NCI-H187 (cell line): Measurements from ENCODE around the gene EVA1A.
"Not testable (repeated sequence)": the region's sequence is repeated elsewhere in the genome, so short reads cannot be mapped to it uniquely, and the experiment has no call there.

Experiments used
- DNase-seq, 2 experiments: peaks; one replicate each; lab custom pipeline; 2025; lab: John Stamatoyannopoulos, UW

EVA1A gene

DNA sequence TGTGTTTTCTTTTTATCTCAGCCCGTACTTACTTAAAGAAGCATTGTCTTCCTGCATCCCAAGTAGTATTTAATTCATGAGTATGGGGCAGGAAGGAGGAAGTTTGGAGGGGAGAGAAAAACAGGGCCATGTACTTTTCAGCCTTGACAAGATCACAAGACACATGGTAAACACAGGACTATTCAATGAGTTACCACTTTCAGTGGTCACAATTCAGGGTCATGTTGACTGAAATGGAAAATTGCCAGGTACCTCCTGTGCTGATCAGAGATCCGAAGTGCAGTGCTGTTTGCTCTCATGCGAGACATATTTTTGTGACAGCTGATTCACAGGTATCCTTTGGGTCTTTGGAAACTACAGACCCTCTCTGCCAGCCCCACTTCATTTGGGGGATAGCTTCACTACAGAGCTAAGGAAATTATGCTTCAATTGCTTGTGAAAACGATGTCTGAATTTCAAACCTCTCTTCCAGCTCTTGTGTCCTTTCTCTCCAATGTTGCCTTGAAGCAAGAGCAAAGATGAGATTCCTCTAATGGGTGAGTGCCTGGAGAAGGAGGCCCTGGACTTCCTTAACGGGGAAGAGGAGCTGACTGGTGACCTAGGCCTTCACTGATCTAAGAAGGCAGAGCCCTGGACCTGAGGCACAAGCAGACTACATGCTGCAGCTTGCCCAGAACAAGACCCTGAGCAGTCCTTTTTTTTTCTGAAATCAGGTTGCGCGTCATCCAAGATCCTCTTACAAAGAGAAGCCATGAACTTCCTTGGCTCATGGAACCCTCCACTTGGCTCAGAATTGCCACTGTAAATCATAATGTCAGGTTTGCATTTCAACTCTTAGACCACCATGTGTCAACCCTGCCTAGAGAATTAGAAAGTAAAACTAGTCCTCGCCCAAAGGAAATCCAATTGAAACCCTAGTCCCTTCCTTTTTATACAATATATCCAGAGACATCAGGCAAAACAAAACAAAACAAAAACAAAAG lies 44.1 kb downstream of the EVA1A start:
- no peak for DNase-seq

DNA sequence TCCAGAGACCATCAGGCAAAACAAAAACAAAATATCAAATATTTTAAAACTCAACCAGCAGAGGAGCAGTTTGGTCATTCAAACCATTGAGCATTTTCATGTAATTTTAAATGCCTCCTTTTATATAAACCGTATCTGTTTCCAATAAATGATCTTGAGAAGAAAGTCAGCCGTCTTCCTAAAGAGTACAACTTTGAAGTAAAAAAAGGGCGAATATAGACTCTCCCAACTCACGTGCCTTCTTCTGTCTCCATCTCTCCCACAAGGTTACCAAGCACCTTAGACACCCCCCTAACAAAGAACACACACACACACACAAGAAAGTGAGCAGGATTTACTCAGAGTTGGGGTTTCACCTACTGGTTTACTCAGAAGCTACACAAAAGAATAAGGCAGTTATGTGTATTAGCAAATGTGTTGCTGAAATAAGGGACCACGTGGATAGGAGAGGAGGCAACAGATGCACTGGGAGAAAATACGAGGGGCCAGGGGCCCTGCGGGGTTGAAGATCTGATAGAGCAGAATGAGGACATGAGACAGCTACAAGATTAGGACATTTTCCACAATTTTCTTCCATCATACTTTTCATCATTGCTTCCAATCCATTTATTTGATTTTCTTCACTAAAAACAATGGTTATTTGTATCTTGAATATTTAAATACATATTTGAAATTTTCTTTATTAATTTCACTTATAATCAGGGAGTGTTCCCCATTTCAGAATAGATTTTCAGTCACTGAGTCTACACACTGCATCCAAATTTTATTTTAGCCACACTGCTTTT lies 45.0 kb downstream of the EVA1A start:
- no peak for DNase-seq

DNA sequence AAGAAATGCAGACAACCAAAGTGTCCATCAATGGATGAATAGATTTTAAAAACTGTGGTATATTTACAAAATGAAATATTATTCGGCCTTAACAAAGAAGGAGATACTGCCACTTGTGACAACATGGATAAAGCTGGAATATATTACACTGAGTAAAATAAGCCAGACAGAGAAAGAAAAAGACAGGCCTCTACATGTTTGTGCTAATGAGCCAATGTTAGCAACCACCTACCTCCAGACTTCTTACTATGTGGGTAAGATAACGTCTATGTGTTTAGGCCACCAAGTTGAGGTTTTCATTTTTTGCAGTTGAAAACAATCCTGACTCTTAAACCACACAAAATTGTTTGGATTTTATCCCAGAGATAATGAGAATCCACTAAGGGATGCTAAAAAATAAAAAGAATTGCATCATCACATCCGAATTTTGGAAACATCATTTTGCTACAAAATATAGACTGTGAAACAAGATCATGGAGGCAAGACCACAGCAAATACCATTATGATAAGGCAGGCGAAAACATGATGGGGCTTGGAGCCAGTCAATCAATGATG lies 47.0 kb downstream of the EVA1A start:
- no peak for DNase-seq

DNA sequence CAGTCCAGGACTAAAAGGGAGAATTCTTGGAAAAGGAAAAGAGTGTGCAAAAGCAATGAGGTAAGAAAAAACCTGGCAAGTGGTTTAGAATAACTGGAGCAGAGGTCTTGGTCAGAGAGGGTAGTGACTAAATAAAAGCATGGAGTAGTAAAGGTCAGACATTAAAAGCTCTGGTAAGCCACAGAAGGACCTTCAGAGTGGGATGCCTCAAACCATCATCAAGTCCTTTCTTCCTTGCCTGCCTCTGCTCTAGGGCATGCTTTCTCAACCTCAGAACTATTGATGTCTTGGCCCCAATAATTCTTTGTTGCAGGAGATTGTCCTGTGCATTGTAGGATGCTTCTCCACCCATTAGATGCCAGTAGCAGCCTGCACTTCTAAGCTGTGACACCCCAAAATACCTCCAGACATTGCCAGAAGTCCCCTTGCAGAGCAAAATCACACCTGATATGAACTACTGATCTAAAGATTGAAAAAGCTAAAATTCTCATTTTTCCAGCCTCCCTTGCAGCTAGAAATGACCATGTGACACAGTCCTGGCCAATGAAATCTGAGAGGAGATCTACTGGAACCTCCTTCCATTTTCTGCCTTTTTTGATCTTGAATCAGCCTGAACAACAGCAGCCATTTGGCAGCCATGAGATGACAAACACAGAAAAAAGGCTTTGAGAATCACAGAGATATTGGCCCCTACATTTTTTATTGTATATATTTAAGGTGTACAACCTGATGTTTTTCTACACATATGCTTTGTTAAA lies 48.1 kb downstream of the EVA1A start:
- DNase-seq, result no peak

DNA sequence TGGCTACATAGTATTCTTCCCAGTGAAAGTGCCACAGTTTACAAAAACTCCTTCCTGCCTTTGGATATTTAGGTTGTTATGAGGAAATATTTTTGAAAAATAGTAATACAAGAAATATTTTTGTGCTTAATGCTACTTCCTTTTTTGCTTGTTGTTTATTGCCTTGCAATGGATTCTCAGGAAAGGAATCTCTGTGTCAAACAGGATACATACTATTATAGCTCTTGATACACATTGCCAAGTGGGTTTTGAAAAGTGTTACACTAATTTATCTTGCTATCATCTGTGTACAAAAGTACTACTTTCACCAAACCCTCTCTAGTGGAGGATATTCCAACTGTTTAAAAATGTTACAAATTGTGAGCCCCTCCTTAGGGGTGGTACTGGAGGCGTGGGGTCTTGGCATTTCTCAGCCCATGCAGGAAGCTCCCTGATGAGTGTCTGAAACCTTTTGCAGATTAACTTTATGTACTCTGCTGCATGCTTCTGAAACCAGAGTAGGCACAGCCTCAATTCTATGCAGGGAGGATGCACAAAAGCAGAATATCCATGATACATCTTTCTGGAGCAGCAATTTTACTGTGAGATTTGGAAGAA lies 54.5 kb downstream of the EVA1A start:
- DNase-seq, result no peak

DNA sequence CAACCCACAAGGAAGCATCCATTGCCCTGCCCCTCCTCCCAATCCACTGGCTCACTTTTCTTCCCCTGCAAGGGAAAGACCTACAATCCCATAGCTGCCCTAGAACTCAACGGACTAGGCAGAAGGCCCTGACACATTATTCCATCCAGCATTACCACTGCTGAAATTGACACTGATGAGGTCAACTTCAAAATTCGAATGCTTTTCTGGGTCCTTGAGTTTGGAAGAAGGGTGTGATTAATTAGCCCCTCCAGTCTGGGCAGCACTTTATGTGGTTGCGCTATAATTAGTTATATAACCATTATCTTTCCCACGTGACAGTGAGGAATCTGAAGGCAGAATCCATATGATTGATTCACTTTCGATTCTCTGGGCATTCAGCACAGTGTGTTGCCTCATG lies 55.7 kb downstream of the EVA1A start:
- DNase-seq, result no peak

DNA sequence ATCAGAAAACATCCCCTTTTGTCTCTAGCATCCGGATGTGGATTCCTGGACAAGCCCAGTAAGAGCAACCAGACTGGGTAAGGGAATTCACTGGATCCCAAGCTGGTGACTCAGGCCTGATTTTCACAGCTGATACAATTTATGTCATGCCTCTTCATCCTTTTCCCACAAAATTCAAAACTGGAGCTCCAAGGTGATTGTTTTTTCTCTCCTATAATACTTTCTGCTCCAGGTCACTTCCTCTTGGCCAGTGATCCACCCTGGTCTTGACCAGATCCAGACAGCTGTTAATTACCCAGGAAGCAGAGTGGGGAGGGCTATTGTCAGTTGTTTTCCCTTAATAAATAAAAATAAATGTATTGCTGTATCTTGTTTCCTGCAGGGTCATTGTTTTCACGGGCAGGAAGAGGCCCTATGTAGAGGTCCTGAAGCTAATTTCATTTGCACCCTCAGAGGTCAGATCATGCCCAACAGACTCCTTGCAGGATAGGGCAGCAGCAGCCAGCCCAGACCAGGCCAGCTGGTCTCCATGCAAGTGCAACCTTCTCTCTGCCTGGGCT lies 57.6 kb downstream of the EVA1A start:
- DNase-seq, result no peak

DNA sequence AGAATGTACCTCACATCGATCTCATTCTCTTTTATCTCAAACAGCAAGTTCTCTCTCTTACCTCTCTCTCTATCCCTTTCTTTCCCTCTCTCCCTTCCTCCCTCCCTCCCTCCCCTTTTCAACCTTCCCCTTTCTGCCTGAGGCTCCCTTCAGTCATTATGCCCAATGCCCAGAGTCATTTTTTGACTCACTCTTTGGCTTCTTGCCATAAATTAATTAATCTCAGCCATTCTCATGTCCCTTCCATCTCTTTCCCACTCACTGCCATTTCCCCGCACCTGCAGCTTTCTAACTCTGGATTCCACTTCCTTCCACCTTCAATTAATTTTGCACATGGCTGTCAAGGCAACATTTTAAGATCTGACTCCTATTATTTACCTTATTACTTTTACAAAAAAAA lies 60.1 kb downstream of the EVA1A start:
- no peak for DNase-seq

DNA sequence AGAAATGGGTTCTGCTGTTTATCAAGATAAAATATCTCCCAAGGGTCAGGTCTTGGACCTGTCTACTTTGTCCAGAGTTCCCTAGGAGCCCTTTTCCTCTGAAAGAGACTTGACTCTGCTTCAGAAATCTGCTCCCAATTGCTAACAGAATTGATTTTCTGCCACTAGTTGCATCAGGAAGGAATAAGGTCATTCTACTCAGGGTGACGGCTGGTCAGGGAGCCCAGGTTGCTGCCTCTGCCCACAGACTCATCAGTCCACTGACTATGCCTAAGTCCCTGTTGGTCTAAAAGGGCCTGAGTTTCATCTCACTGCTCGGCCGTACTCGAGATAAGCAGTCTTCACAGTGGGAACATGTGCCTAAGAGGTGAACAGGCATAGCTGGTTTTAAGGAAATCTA lies 61.2 kb downstream of the EVA1A start:
- no peak for DNase-seq

DNA sequence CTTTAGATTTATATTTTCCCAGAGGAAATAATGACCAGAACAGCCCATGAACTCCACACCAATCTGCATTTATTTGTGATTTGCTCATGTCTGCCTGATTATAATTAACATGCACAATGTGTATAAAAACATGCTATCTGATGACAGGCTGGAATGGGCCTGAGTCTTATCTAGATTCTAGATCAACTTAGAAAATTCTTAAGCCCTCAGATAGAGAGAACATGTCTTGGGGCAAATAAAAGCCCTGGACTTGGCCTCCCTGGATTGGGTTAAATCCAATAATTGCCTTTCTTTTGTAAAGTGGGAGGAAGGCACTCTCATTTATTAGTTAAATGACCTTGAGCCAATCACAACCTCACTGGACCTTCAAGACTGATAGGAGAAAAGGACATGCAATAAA lies 61.8 kb downstream of the EVA1A start:
- DNase-seq, result no peak

DNA sequence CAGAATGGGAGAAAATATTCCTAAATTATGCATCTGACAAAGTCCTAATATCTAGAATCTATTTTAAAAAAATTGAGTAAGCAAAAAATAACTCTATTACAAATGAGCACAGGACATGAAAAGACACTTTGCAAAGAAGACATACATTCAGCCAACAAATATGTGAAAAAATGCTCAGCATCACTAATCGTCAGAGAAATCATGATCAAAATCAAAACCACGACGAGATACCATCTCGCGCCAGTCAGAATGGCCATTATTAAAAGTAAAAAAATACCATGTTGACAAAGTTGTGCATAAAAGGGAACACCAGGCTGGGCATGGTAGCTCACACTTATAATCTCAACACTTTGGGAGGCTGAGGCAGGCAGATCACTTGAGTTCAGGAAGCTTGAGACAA lies 63.5 kb downstream of the EVA1A start:
- DNase-seq, result no peak

DNA sequence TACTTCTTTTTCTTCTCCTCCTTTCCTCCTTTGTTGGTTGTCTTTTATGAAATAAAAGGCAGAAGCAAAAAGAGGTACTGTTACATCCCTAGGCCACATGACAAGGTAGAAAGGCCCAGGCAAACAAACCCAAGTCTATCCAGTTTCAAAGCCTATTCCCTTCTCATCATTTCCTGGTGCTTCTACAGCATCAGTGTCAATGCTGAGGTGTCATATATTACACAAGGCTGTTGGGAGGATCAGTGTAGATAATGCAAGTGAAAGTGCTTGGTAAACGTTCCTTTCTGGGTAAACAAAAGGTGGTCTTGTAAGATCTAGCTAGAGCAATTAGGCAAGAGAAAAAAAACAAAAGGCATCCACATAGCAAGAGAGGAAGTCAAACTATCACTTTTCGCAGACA lies 64.9 kb downstream of the EVA1A start:
- no peak for DNase-seq

DNA sequence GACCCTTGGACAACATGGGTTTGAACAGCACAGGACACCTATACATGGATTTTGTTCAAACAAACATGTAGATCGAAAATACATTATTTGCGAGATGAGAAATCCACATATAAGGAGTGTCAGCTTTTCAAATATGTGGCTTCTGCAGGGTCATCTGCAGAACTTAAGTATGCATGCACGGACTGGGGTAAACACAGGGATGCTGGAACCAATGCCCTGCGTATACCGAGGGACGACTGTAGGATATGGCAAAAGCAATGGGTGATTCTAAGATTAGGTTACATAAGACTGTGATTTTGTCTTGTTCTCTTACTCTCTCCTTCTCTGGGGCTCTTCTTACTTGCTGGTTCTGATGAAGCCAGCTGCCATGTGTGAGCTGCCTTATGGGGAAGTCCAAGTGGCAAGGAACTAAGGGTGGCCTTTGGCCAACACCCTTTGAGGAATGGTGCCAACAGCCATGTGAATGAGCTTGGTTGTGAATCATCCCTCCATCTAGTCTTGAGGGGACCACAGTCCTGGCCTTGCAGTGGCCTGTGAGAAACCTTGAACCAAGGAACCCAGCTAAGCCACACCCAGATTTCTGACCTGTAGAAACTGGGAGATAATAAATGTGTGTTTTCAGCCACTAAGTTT lies 66.5 kb downstream of the EVA1A start:
- DNase-seq, result no peak

DNA sequence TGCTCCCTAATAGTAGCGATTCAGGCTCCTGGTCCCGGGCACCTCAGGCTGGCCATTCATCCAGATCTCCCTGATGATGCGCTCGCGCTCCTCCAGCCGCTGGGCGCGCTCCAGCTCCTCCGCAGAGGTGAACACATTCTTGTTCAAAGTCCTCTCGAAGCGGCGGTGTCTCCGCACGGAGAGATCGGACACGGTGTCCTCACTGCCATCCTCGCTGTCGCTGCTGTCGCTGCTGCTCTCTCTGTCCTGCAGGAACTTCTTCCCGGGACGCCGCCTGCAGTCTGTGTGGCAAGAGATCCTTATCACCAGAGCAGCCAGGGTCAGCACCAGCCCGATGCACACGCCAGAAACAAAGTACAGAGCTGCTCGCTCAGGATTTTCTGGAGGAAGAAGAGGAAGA lies 67.5 kb downstream of the EVA1A start:
- DNase-seq, result no peak

DNA sequence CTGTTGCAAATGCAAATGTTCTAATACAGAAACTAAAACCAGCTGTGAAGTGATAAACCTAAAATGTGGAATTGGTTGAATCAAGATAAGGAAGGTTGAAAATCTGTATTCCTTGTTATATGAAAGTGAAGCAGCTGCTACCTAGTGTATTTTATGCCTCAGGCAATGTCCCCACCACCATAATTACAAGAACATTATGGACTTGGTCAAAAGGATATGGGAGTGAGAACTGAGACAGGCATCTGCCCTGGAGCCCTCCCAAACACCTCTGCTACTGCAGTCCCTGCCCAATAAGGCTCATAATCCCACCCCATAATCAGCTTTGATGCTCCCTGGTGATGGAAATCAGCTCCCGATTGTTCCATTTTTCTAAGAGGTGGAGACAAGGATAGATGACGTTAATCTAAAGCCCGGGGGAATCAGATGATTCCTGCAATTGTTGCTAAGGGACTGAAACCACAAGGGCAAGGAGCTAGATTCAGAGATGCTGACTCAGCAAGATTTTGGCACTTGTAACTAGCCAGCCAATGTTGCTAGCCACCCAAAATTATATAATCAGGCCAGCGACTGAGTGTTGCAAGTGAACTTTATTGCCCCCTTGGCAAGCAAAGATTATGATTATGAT lies 69.5 kb downstream of the EVA1A start:
- DNase-seq, result no peak

DNA sequence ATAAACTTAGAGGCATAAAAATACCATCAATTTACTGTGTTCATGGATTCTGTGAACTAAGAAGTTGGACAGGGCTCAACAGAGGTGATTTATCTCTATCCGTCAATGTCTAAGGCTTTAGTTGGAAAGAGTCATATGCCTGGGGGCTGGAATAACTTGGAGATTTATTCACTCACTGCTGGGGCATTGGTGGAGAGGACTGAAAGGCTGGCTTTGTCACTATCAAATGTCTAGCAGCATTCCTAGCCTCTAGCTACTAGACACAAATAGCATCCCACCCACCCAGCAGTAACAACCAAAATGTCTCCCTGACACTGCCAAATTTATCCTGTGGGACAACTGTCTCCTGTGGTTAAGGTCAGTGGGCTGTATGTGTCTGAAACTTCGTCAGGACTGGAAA lies 71.0 kb downstream of the EVA1A start:
- no peak for DNase-seq

DNA sequence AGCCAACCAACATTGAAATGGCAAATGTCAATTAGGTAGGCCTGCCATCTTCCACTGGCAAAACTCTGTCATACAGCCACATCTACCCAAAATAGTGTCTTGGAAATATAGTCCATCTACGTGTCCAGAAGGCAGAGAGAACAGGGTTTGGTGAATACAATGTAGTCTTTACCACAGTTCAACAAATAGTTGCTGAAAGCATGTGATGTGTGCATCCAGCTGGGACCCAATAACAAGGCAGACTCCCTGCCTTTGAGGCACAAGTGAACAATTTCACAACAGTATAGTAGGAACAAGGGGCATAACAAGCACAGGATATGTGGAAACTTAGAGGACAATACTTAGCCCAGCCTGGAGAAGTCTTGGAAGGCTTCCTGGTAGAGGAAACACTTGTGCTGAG lies 72.6 kb downstream of the EVA1A start:
- DNase-seq, result no peak

DNA sequence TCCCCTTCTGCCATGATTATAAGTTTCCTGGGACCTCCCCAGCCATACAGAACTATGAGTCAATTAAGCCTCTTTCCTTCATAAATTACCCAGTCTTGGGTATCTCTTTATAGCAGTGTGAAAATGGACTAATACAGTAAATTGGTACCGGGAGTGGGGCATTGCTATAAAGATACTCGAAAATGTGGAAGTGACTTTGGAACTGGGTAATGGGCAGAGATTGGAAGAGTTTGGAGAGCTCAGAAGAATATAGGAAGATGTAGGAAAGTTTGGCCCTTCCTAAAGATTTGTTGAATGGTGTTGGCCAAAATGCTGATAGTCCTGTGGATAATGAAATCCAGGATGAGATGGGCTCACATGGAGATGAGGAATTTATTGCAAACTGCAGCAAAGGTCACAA lies 74.0 kb downstream of the EVA1A start:
- not testable (repeated sequence) for DNase-seq

DNA sequence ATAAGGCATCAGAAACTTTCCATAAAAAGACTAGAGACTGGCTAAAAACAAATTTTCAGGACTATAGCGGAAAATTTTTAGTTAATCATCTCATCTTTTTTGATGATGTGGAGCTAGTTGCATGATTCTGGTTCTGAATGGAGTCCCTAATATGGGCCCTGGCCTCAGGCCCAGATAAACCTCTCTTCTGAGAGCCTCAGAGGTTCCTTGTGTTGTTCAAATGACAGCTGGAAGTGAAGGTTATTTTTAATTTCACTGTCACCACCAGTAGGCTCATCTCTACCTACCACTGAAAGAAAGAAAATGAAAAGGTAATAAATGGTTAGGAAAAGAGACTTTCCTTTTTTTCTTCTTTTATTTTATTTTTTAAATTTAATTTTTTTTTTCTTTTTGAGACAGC lies 75.9 kb downstream of the EVA1A start:
- DNase-seq, result no peak

DNA sequence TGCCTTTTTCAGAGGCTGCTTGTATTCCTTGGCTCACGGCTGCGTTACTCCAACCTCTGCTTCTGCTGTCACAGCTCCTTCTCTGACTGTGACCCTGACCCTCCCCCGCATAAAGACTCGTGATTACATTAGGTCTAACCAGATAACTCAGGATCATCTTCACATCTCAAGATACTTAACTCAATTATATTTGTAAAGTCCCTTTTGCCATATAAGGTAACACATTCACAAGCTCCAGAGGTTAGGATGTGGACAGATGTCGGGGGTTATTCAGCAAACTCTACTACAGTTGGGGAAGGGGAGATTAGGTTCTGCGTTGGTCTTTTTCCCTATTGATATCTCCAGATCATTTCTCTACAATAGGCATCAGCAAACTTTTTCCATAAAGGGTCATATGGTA lies 76.9 kb downstream of the EVA1A start:
- no peak for DNase-seq
